CD4-positive, alpha-beta T cell treated with Interleukin-4 for 4 hours (primary cell): ENCODE data around the gene PDE11A.

Experiments used
- DNase-seq: peaks from one replicate; pipeline ENCODE4 v3.0.0-alpha.2; 2020

Gene PDE11A

DNA sequence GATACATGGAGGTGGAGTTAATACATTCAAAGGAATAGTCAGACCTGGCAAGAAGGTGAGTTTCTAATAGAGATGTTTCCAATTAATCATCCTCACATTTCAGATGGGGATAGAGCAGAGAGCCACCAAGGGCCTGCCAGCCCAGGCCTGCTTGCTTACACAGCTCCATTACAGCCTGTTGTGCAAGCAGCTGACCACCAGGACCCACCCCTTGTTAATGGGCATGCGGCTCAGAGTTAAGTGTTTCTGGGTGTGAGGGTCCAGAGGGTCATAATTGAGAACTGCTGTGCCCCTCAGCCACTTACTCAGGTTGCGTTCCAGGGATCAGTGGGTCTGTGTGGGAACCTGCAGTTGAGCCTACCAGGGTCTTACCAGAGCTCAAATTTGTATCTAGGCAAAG, 480.2 kb downstream of the PDE11A start:
- no peak for DNase-seq

DNA sequence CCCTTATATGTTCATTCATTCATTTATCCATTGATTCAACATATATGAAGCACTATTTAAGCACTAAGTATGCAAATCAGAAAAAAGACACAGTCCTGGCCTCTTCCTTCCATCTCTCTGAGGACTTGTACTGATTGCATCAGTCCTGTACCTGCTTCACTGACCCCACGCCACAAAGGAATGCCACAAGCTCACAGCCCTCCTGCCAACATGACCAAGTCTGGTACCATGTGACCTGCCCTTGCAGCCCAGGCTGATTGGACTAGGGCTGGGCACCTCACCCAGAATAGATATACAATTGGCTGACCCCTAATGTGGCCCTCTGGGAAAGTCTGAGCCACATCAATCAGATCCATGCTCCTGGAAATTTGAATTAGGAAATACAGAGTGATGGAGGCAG, 483.4 kb downstream of the PDE11A start:
- DNase-seq = no peak

DNA sequence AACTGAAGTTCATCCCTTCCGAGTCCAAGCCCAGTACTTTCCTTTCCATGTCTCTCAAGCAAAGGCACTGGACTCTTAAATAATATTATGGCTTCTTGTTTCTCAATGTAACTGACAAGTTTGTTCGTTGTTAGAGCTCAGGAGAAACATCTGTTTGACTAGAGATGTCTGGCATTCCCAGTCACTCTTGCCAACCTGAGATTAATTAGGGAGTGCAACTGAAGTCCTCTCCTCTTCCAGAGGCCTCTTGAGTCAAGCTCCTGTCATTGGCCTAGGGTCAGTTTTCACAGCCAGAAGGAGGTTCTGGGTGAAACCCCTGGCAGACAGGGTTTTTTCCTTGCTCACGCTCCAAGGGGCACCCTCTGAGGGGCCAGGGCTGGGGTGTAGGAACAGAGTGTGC, 483.9 kb downstream of the PDE11A start:
- no peak for DNase-seq

DNA sequence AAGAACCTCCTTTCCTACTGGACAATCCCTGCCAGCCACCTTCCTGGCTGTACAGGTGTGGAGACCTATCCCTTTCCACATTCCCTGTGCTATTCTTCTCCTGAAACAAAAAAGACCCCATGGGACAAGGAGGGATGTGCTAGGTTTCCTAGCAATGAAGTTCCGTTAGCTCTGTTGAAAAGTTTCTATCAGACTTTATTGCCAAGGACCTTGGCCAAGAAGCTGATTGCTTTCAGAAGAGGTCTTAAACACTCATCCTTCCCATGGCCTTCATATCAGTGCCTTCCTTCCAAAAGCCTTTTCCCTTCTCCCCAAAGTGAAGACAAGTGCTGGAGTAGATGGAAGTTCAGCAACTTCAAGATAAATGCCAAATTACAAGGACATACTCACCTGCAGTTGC, 485.2 kb downstream of the PDE11A start:
- DNase-seq = no peak

DNA sequence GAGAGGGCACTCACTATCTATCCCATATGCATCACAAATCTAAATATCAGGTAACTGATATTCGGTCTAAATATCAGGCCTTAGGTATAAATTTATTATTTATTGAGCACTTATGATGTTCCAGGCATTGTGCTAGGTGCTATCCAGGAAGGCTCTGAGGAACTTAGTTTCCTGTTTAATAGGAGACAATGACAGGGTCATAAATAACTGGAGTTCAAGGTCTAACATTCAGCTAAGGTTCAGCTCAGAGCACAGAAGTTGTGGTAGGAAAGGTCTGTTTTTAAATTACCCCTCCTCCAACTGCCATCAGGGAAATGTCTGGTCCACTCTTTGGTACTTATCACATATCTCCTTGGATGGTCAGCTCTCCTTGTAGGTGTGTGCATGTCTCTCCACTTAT, 486.4 kb downstream of the PDE11A start:
- no peak for DNase-seq

DNA sequence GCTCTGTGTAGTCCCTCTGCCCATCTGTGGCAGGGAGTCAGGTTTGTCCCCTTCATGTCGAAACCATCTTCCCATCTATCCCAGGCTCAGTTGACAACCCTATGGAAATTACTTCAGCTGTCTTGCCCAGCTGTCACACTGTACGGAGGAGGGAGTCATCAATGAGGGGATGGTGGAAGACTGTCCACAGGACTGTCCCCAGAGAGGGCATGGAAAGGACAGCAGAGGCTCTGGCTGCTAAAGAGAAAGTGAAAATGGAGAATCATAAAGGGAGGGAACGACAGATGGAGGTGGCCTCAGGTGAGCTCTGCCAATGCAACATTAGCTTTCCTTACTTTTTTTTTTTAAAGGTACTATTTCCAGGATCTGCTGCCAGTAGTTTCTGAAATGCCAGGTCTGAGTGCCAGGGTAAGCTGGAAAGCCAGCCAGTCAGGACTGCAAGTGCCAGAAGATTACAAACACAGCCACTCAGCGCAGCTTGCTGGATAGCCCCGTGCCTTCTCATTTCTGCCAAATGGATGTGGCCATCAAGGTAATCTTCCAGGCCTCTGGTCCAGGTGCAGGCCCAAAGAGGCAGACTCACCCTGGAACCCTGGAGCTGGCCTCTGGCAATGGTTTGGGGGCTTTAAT, 487.2 kb downstream of the PDE11A start:
- no peak for DNase-seq

DNA sequence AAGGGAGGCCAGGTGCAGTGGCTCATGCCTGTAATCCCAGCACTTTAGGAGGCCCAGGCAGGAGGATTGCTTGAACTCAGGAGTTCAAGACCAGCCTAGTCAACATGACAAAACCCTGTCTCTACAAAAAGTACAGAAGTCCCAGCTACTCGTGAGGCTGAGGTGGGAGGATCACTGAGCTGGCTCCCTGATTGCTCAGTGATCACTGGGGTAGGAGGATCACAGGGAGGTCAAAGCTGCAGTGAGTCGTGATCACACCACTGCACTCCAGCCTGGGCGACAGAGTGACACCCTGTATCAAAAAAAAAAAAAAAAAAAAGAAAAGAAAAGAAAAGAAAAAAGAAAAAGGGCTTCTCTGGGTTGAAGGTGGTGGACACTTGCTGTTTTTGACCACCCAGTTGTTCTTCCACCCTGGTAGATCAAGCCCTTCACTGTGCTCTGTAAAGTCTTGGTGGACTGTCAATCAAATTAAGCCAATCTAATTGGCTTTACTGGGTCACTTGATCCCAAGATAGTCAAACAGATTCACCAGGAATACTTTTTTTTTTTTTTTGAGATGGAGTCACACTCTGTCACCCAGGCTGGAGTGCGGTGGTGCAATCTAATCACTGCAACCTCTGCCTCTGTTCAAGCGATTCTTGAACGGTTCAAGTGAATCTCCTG, 488.4 kb downstream of the PDE11A start:
- DNase-seq = no peak

DNA sequence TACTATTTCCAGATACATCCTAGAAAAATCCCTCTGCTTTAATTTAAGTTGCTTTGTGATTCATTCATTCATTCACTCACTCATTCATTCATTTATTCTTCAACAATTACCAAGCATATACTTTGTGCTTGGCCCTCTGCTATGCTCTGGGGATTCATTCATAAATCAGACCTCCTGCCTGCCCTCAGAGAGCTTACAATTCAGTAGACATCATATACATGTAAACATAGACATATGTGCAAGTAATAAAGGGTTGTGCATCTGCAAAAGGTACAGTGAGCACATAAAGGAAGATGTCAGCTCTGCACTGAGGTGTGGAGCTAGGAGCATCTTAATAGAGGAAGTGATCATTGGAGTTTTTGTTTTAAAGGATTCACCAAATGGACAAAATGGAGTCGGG, 490.6 kb downstream of the PDE11A start:
- no peak for DNase-seq

DNA sequence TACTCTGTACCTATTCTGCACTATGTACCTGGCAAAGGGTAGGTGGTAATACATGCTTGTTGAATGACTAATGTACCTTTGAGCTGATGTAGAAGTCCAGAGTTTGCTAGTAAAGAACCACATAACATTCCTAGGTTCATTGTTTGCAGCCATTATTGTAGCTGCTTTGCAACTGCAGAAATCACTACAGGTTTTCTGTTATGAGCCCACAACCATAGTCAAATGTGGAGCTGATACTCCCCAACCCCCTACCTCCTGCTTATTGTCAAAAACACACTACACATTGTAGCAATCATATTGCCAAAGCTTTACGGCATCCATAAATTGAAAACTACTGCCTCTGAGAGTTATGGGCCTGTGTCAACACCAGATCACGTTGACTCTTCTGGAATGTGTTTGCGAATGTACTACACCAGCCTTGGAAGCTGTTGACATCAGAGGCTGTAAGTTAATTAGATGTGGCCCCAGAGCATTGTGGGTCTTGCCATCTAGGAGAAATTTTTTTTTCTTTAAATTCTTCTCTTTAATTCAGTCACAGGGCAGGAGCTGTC, 493.0 kb downstream of the PDE11A start:
- no peak for DNase-seq

DNA sequence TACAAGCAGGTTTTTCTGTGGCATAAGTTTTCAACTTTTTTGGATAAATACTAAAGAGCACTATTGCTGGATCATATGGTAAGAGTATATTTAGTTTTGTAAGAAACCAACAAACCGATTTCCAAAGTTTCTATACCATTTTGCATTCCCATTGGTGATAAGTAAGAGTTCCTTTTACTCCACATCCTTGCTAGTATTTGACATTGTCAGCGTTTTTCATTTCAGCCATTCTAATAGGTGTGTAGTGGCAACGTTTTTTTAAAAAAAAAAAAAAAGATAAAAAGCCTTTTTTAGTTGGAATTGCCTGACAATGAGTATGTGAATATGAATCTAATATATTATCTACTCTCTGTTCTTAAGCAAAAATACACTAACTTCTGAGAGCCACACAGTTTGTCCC, 494.1 kb downstream of the PDE11A start:
- no peak for DNase-seq

DNA sequence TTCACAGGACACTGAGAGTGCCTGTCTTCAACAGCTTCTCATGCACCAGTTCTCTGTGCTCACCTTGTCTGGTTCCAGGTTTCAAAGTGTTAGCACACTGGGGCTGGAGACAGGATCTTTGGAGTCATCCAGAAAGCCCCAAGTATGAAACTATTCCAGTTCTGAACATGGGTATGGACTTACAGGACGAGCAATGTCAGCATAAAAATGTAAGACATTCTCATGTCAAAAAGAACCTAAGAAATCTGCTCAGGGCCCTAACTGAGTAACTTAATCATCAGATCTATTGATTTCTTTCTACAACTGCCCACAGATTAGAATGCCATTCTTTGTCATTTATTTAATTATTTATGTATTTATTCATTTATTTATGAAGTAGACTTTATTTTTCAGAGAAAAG, 495.5 kb downstream of the PDE11A start:
- no peak for DNase-seq

DNA sequence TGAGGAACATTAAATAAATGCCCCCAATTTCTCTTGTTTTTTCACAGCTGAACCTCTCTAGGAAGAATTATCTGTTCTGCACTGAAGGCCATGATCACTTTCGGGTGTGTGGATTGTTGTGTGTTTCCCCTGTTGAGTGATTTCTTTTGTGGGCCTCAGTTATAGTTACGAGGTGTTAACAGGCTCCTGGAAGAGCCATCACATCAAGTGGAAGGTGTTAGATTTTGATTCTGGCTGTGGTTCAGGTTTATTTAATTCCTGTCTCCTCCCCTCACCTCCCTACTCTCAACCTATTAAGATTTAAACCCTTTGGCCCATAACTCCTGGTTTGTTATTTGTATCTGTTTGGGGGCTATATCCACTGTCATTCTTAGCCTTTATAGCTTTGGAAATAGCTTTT, 497.2 kb downstream of the PDE11A start:
- no peak for DNase-seq

DNA sequence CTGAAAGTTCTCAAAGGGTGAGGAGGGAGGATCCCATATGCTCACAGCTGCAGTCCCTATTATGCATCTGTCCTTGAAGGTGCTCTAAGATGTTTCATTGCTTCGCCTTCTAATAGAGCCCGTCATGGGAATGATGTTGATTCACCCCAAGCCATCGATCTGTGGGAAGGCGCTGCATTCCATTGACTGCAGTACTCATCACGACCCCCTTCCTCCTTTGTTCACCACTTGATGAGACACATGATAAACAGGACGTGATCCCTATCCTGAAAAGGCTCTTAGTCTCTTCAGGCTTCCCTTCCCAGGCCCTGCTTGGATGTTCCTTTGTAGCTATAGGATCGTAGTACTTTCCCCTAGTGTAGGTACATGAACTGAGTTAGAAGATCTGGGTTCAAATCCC, 498.2 kb downstream of the PDE11A start:
- DNase-seq = no peak
